Activated naive CD8-positive, alpha-beta T cell treated with anti-CD3 and anti-CD28 coated beads for 36 hours (primary cell): ENCODE data around the gene UPK3A. TPM values are rescaled to one million over a fixed set of nuclear protein-coding genes. Genes with fewer than 3 reads are reported as not detected.

Experiments
- DNase-seq: peaks from one replicate; pipeline ENCODE4 v3.0.0; 2021
- H3K27ac Mint-ChIP-seq: one replicate; pipeline ENCODE4 v1.8.0; 2022; ENCODE audit warnings: mild to moderate bottlenecking, moderate library complexity, mixed read lengths
- H3K27me3 Mint-ChIP-seq: one replicate; pipeline ENCODE4 v1.8.0; 2022; ENCODE audit warnings: mild to moderate bottlenecking, mixed read lengths
- H3K36me3 Mint-ChIP-seq: one replicate; pipeline ENCODE4 v1.8.0; 2021; ENCODE audit warnings: mild to moderate bottlenecking, mixed read lengths
- H3K4me1 Mint-ChIP-seq: one replicate; pipeline ENCODE4 v1.8.0; 2021; ENCODE audit warnings: mixed read lengths
- H3K4me3 Mint-ChIP-seq: one replicate; pipeline ENCODE4 v1.8.0; 2022; ENCODE audit warnings: mild to moderate bottlenecking, moderate library complexity, mixed read lengths
- H3K9me3 Mint-ChIP-seq: one replicate; pipeline ENCODE4 v1.8.0; 2022; ENCODE audit warnings: mixed read lengths
- total RNA-seq, 2 experiments: library from RNA; stranded (reverse); gene quantifications; one replicate each; pipeline ENCODE4 v1.2.3, GENCODE V29; 2021

UPK3A gene
- not detected for total RNA-seq

GRCh38 chr22:45284705-45285262, at the start of gene UPK3A:
Gene UPK3A, plus strand, starts transcription at chr22:45284949. Its CDS starts 65 bp downstream, at chr22:45285014.
- no peaks in the 10 kb centered on the region for H3K36me3 Mint-ChIP-seq
- peak; percentile 73 for DNase-seq
- H3K4me1 Mint-ChIP-seq: peaks cover 7% of the 10 kb centered on the region
- no peaks in the 10 kb centered on the region for H3K9me3 Mint-ChIP-seq
- H3K27me3 Mint-ChIP-seq: peaks cover 22% of the 10 kb centered on the region
- no peak within 1 kb of the TSS for H3K27ac Mint-ChIP-seq
- H3K4me3 Mint-ChIP-seq: no peak within 1 kb of the TSS

GRCh38 chr22:45235101-45235777, 49.5 kb upstream of the UPK3A start:
- H3K4me3 Mint-ChIP-seq: peak overlapping the region; percentile 14
- peak overlapping the region; percentile 19 for H3K27ac Mint-ChIP-seq
- no peaks in the 10 kb centered on the region for H3K27me3 Mint-ChIP-seq
- H3K36me3 Mint-ChIP-seq: peaks cover 2% of the 10 kb centered on the region
- no peaks in the 10 kb centered on the region for H3K9me3 Mint-ChIP-seq
- peak; percentile 45 for DNase-seq
- peaks cover 30% of the 10 kb centered on the region for H3K4me1 Mint-ChIP-seq

- no peak for DNase-seq
- no peaks in the 10 kb centered on the region for H3K9me3 Mint-ChIP-seq
- H3K4me3 Mint-ChIP-seq: peak overlapping the region; percentile 14
- H3K27ac Mint-ChIP-seq: peak overlapping the region; percentile 19
- peaks cover 30% of the 10 kb centered on the region for H3K4me1 Mint-ChIP-seq
- H3K36me3 Mint-ChIP-seq: peaks cover 2% of the 10 kb centered on the region
- H3K27me3 Mint-ChIP-seq: no peaks in the 10 kb centered on the region
Observed at GRCh38 chr22:45235851-45236342, 48.9 kb upstream of the UPK3A start.

GRCh38 chr22:45237065-45237990, 47.4 kb upstream of the UPK3A start:
- Mint-ChIP-seq H3K36me3 (peaks cover 2% of the 10 kb centered on the region), H3K9me3 (no peaks in the 10 kb centered on the region), H3K4me1 (peaks cover 36% of the 10 kb centered on the region), H3K27ac (no peak overlapping the region), H3K27me3 (no peaks in the 10 kb centered on the region), H3K4me3 (no peak overlapping the region)
- DNase-seq: no peak

GRCh38 chr22:45238076-45238956, 46.4 kb upstream of the UPK3A start:
- Mint-ChIP-seq H3K4me1 (peaks cover 36% of the 10 kb centered on the region), H3K27me3 (no peaks in the 10 kb centered on the region), H3K27ac (no peak overlapping the region), H3K36me3 (no peaks in the 10 kb centered on the region), H3K4me3 (no peak overlapping the region), H3K9me3 (no peaks in the 10 kb centered on the region)
- no peak for DNase-seq

- peak overlapping the region; percentile 94 for H3K4me3 Mint-ChIP-seq
- no peaks in the 10 kb centered on the region for H3K27me3 Mint-ChIP-seq
- no peak for DNase-seq
- H3K27ac Mint-ChIP-seq: no peak overlapping the region
- peaks cover 36% of the 10 kb centered on the region for H3K4me1 Mint-ChIP-seq
- no peaks in the 10 kb centered on the region for H3K9me3 Mint-ChIP-seq
- no peaks in the 10 kb centered on the region for H3K36me3 Mint-ChIP-seq
Observed at GRCh38 chr22:45238957-45239680, 45.6 kb upstream of the UPK3A start.

GRCh38 chr22:45239681-45240051, 45.1 kb upstream of the UPK3A start:
- no peak overlapping the region for H3K27ac Mint-ChIP-seq
- peak overlapping the region; percentile 94 for H3K4me3 Mint-ChIP-seq

GRCh38 chr22:45240104-45240809, 44.5 kb upstream of the UPK3A start:
- Mint-ChIP-seq H3K9me3 (no peaks in the 10 kb centered on the region), H3K27ac (peak overlapping the region; percentile 86), H3K4me1 (peaks cover 36% of the 10 kb centered on the region)

More at GRCh38 chr22:45239681-45240051, 45.1 kb upstream of the UPK3A start:
- Mint-ChIP-seq H3K4me1 (peaks cover 36% of the 10 kb centered on the region), H3K27me3 (no peaks in the 10 kb centered on the region), H3K9me3 (no peaks in the 10 kb centered on the region), H3K36me3 (no peaks in the 10 kb centered on the region)
- no peak for DNase-seq

GRCh38 chr22:45240810-45241631, 43.7 kb upstream of the UPK3A start, which contains the start of gene KIAA0930:
Gene KIAA0930, minus strand, starts transcription at chr22:45240894. Its CDS starts 191 bp downstream, at chr22:45240703.
- peaks cover 29% of the 10 kb centered on the region for H3K4me1 Mint-ChIP-seq
- DNase-seq: peak; percentile 75
- H3K36me3 Mint-ChIP-seq: no peaks in the 10 kb centered on the region
- H3K27me3 Mint-ChIP-seq: no peaks in the 10 kb centered on the region
- H3K4me3 Mint-ChIP-seq: peak within 1 kb of the TSS; percentile 94
- peak within 1 kb of the TSS; percentile 86 for H3K27ac Mint-ChIP-seq
- no peaks in the 10 kb centered on the region for H3K9me3 Mint-ChIP-seq

More at GRCh38 chr22:45240104-45240809, 44.5 kb upstream of the UPK3A start:
- Mint-ChIP-seq H3K36me3 (no peaks in the 10 kb centered on the region), H3K27me3 (no peaks in the 10 kb centered on the region), H3K4me3 (peak overlapping the region; percentile 94)
- DNase-seq: peak; percentile 59

- no peak overlapping the region for H3K27ac Mint-ChIP-seq
- no peak for DNase-seq
- no peaks in the 10 kb centered on the region for H3K36me3 Mint-ChIP-seq
- no peak overlapping the region for H3K4me3 Mint-ChIP-seq
- H3K9me3 Mint-ChIP-seq: no peaks in the 10 kb centered on the region
- H3K27me3 Mint-ChIP-seq: no peaks in the 10 kb centered on the region
- H3K4me1 Mint-ChIP-seq: peaks cover 17% of the 10 kb centered on the region
Observed at GRCh38 chr22:45242778-45243191, 42.0 kb upstream of the UPK3A start.

- H3K27ac Mint-ChIP-seq: no peak overlapping the region
- H3K27me3 Mint-ChIP-seq: no peaks in the 10 kb centered on the region
- DNase-seq: no peak
- H3K9me3 Mint-ChIP-seq: no peaks in the 10 kb centered on the region
- H3K36me3 Mint-ChIP-seq: no peaks in the 10 kb centered on the region
- H3K4me1 Mint-ChIP-seq: peaks cover 11% of the 10 kb centered on the region
- H3K4me3 Mint-ChIP-seq: no peak overlapping the region
Observed at GRCh38 chr22:45244916-45245315, 39.8 kb upstream of the UPK3A start.

- peaks cover 7% of the 10 kb centered on the region for H3K4me1 Mint-ChIP-seq
- H3K36me3 Mint-ChIP-seq: no peaks in the 10 kb centered on the region
- H3K27ac Mint-ChIP-seq: no peak overlapping the region
- no peak for DNase-seq
- no peaks in the 10 kb centered on the region for H3K9me3 Mint-ChIP-seq
- H3K4me3 Mint-ChIP-seq: no peak overlapping the region
- H3K27me3 Mint-ChIP-seq: no peaks in the 10 kb centered on the region
Observed at GRCh38 chr22:45246060-45246985, 38.4 kb upstream of the UPK3A start.
